ENCODE measurements around the gene MRPL30. TPM values are rescaled to one million over a fixed set of nuclear protein-coding genes. Genes with fewer than 3 reads are reported as not detected.

The MRPL30 gene
- total RNA-seq, 1 experiment from 2014 or later: 28.7 TPM

GRCh38 chr2:99181624-99182000 lies 628 bp downstream of the MRPL30 start (continued):
- no peak for TF ChIP-seq ATF6 (CRISPR knock-in tag; IDR thresholded peaks at IDR 0.05)
- no peak for TF ChIP-seq SMAD3 (CRISPR knock-in tag; IDR thresholded peaks at IDR 0.05; ENCODE audit: borderline replicate concordance)
- TF ChIP-seq ZSCAN18 (CRISPR knock-in tag; IDR thresholded peaks at IDR 0.05): no peak
- no peak for TF ChIP-seq ZNF396 (CRISPR knock-in tag; IDR thresholded peaks at IDR 0.05; ENCODE audit: borderline replicate concordance)
- TF ChIP-seq ZNF423 (CRISPR knock-in tag; IDR thresholded peaks at IDR 0.05): no peak
- TF ChIP-seq ATF3 (CRISPR knock-in tag; conservative IDR thresholded peaks at IDR 0.05): no peak
- no peak for TF ChIP-seq OVOL2 (CRISPR knock-in tag; IDR thresholded peaks at IDR 0.05; ENCODE audit: borderline replicate concordance)
- TF ChIP-seq IRF2 (CRISPR knock-in tag; IDR thresholded peaks at IDR 0.05; ENCODE audit: borderline replicate concordance, low read depth): no peak
- no peak for TF ChIP-seq ELF4 (CRISPR knock-in tag; IDR thresholded peaks at IDR 0.05; ENCODE audit: low read depth)
- no peak for TF ChIP-seq TEAD1 (CRISPR knock-in tag; IDR thresholded peaks at IDR 0.05)
- TF ChIP-seq FOXJ3 (CRISPR knock-in tag; IDR thresholded peaks at IDR 0.05; ENCODE audit: borderline replicate concordance): no peak
- no peak for TF ChIP-seq EMX1 (CRISPR knock-in tag; IDR thresholded peaks at IDR 0.05)
- no peak for TF ChIP-seq NFE2L1 (CRISPR knock-in tag; IDR thresholded peaks at IDR 0.05)

DNA sequence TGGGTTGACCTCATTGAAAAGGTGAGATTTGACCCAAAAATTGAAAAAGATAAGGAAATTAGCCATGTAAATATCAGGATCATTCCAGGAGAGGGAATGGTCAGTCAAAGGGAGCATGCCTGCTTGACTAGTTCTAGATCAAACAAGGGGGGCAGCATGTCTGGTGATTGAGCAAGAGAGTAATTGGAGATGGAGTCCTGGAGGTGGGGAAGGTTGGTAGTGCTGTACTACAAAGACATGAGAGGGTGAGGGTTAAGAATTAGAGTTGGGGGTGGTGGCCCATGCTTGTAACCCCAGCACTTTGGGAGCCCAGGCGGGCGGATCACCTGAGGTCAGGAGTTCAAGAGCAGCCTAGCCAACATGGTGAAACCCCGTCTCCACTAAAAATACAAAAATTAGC lies 2.0 kb downstream of the MRPL30 start:
- 0 out of 2 replicates have a peak, but pooled peaks cover 5% of the 10 kb centered on the region for H3K9me3 Mint-ChIP-seq
- ChIA-PET POLR2A (no interaction called here), CTCF (no interaction called here)
- H3K4me3 Mint-ChIP-seq: peak overlapping the region; percentile 4
- no peak overlapping the region for H3K27ac Mint-ChIP-seq
- H3K36me3 Mint-ChIP-seq: peaks cover 9% of the 10 kb centered on the region; the same call in 1 of the 2 replicates
- ATAC-seq: no peak
- no peaks in the 10 kb centered on the region for H3K27me3 Mint-ChIP-seq (ENCODE audit: low read depth)
- DNase-seq (ENCODE audit: low spot score): no peak
- H3K4me1 Mint-ChIP-seq: peaks cover 22% of the 10 kb centered on the region
- TF ChIP-seq SP1 (CRISPR knock-in tag; conservative IDR thresholded peaks at IDR 0.05): no peak
- TF ChIP-seq GTF2I (CRISPR knock-in tag; conservative IDR thresholded peaks at IDR 0.05): no peak
- no peak for TF ChIP-seq PREB (CRISPR knock-in tag; IDR thresholded peaks at IDR 0.05; ENCODE audit: borderline replicate concordance)
- TF ChIP-seq CDX4 (CRISPR knock-in tag; IDR thresholded peaks at IDR 0.05; ENCODE audit: borderline replicate concordance): no peak
- no peak for TF ChIP-seq ATF3 (CRISPR knock-in tag; conservative IDR thresholded peaks at IDR 0.05)
- no peak for TF ChIP-seq FOXK1 (CRISPR knock-in tag; IDR thresholded peaks at IDR 0.05)
- no peak for TF ChIP-seq ATF1 (CRISPR knock-in tag; IDR thresholded peaks at IDR 0.05)
- no peak for TF ChIP-seq HMGA2 (CRISPR knock-in tag; IDR thresholded peaks at IDR 0.05)
- no peak for TF ChIP-seq NFE2L1 (CRISPR knock-in tag; IDR thresholded peaks at IDR 0.05)
- TF ChIP-seq, protein P1, sequence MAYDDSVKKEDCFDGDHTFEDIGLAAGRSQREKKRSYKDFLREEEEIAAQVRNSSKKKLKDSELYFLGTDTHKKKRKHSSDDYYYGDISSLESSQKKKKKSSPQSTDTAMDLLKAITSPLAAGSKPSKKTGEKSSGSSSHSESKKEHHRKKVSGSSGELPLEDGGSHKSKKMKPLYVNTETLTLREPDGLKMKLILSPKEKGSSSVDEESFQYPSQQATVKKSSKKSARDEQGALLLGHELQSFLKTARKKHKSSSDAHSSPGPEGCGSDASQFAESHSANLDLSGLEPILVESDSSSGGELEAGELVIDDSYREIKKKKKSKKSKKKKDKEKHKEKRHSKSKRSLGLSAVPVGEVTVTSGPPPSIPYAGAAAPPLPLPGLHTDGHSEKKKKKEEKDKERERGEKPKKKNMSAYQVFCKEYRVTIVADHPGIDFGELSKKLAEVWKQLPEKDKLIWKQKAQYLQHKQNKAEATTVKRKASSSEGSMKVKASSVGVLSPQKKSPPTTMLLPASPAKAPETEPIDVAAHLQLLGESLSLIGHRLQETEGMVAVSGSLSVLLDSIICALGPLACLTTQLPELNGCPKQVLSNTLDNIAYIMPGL (CRISPR knock-in tag; IDR thresholded peaks at IDR 0.05): no peak
- no peak for TF ChIP-seq CBFB (CRISPR knock-in tag; IDR thresholded peaks at IDR 0.05; ENCODE audit: low read depth)
- no peak for TF ChIP-seq ZSCAN18 (CRISPR knock-in tag; IDR thresholded peaks at IDR 0.05)
- TF ChIP-seq ZNF281 (CRISPR knock-in tag; IDR thresholded peaks at IDR 0.05): no peak
